ENCODE data around the gene PIEZO1. TPM values are rescaled to one million over a fixed set of nuclear protein-coding genes. Genes with fewer than 3 reads are reported as not detected.

Gene PIEZO1
- total RNA-seq, 1 donor from 2014 or later, result 164 TPM

- Histone ChIP-seq H3K4me3 (peak overlapping the region; percentile 100), H3K27me3 (ENCODE audit: low read depth) (no peaks in the 10 kb centered on the region), H3K4me1 (peaks cover 78% of the 10 kb centered on the region), H3K9me3 (no peaks in the 10 kb centered on the region), H3K27ac (peak overlapping the region; percentile 89), H3K36me3 (peaks cover 34% of the 10 kb centered on the region)
- TF ChIP-seq CTCF (IDR thresholded peaks at IDR 0.05), result no peak
- intact Hi-C loops (cut with DNase I), result no loop called here
- DNase-seq (no peak), ATAC-seq (no peak)
These were observed 82.4 kb downstream of the PIEZO1 start for GRCh38 chr16:88702371-88703210.

GRCh38 chr16:88701581-88702370, 83.2 kb downstream of the PIEZO1 start:
- Histone ChIP-seq H3K9me3 (no peaks in the 10 kb centered on the region), H3K27ac (peak overlapping the region; percentile 89), H3K4me3 (peak overlapping the region; percentile 100), H3K4me1 (peaks cover 73% of the 10 kb centered on the region), H3K36me3 (peaks cover 43% of the 10 kb centered on the region), H3K27me3 (ENCODE audit: low read depth) (no peaks in the 10 kb centered on the region)
- DNase-seq (no peak), ATAC-seq (no peak)
- TF ChIP-seq CTCF (IDR thresholded peaks at IDR 0.05), result no peak
- intact Hi-C loops (cut with DNase I), result no loop called here

GRCh38 chr16:88700636-88701482, 84.2 kb downstream of the PIEZO1 start:
- peak; percentile 98 for DNase-seq
- no peaks in the 10 kb centered on the region for H3K27me3 ChIP-seq (ENCODE audit: low read depth)
- peak overlapping the region; percentile 89 for H3K27ac ChIP-seq
- peak; percentile 78 to 86 for ATAC-seq
- intact Hi-C loops (cut with DNase I), result no loop called here
- no peaks in the 10 kb centered on the region for H3K9me3 ChIP-seq
- peak overlapping the region; percentile 100 for H3K4me3 ChIP-seq
- TF ChIP-seq CTCF (IDR thresholded peaks at IDR 0.05), result no peak
- H3K36me3 ChIP-seq, result peaks cover 52% of the 10 kb centered on the region
- peaks cover 72% of the 10 kb centered on the region for H3K4me1 ChIP-seq

GRCh38 chr16:88700322-88700635, 84.7 kb downstream of the PIEZO1 start:
- no peak for TF ChIP-seq CTCF (IDR thresholded peaks at IDR 0.05)
- peaks cover 69% of the 10 kb centered on the region for H3K4me1 ChIP-seq
- no peaks in the 10 kb centered on the region for H3K27me3 ChIP-seq (ENCODE audit: low read depth)
- peak overlapping the region; percentile 89 for H3K27ac ChIP-seq
- H3K4me3 ChIP-seq, result peak overlapping the region; percentile 100
- DNase-seq (no peak), ATAC-seq (no peak)
- H3K9me3 ChIP-seq, result no peaks in the 10 kb centered on the region
- H3K36me3 ChIP-seq, result peaks cover 57% of the 10 kb centered on the region
- intact Hi-C loops (cut with DNase I), result no loop called here

GRCh38 chr16:88699180-88699579, 85.8 kb downstream of the PIEZO1 start:
- no peak for DNase-seq
- peaks cover 58% of the 10 kb centered on the region for H3K4me1 ChIP-seq
- intact Hi-C loops (cut with DNase I), result no loop called here

More at GRCh38 chr16:88699180-88699579, 85.8 kb downstream of the PIEZO1 start:
- no peak for ATAC-seq
- H3K36me3 ChIP-seq, result peaks cover 57% of the 10 kb centered on the region
- H3K27me3 ChIP-seq (ENCODE audit: low read depth), result no peaks in the 10 kb centered on the region
- TF ChIP-seq CTCF (IDR thresholded peaks at IDR 0.05), result no peak
- H3K27ac ChIP-seq, result peak overlapping the region; percentile 89
- no peak overlapping the region for H3K4me3 ChIP-seq
- H3K9me3 ChIP-seq, result no peaks in the 10 kb centered on the region

Measured in lower lobe of right lung (tissue), 2 donors.